Measurements from ENCODE around the gene PDE4D.
A peak's percentile ranks its signal among the peaks of the same experiment; 100 is the strongest.

DNA sequence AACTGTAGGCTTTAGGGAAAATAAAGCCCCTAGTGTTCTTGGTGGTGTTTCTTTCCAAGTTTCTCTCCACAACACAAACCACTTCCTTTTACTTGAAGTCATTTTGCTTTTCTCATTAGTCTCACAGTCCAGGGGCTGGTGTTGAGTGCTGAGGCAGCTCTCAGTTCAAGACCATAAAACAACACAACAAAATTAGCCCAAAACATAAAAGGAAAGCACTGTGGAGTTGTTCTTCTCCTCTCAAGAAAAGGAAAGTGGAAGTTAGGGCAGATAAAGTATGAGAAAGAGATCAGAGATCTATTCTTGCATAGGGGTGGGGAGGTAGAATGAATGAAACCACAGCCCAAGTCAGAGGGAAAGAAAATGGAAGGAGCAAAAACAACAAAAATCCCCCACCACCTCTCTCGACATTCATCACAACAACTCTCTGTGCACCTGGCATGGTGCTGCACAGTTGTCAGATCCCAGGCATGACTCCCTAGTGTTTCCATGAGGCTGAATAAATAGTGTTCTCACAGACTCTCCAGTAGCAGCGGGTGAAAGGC lies 740.8 kb downstream of the PDE4D start:
- TF ChIP-seq, protein P1, sequence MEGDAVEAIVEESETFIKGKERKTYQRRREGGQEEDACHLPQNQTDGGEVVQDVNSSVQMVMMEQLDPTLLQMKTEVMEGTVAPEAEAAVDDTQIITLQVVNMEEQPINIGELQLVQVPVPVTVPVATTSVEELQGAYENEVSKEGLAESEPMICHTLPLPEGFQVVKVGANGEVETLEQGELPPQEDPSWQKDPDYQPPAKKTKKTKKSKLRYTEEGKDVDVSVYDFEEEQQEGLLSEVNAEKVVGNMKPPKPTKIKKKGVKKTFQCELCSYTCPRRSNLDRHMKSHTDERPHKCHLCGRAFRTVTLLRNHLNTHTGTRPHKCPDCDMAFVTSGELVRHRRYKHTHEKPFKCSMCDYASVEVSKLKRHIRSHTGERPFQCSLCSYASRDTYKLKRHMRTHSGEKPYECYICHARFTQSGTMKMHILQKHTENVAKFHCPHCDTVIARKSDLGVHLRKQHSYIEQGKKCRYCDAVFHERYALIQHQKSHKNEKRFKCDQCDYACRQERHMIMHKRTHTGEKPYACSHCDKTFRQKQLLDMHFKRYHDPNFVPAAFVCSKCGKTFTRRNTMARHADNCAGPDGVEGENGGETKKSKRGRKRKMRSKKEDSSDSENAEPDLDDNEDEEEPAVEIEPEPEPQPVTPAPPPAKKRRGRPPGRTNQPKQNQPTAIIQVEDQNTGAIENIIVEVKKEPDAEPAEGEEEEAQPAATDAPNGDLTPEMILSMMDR (IDR thresholded peaks at IDR 0.05; ENCODE audit: insufficient read depth, low read length): no peak
- TF ChIP-seq POLR2AphosphoS5 (IDR thresholded peaks at IDR 0.05; ENCODE audit: low read depth): no peak
- TF ChIP-seq, protein P2, sequence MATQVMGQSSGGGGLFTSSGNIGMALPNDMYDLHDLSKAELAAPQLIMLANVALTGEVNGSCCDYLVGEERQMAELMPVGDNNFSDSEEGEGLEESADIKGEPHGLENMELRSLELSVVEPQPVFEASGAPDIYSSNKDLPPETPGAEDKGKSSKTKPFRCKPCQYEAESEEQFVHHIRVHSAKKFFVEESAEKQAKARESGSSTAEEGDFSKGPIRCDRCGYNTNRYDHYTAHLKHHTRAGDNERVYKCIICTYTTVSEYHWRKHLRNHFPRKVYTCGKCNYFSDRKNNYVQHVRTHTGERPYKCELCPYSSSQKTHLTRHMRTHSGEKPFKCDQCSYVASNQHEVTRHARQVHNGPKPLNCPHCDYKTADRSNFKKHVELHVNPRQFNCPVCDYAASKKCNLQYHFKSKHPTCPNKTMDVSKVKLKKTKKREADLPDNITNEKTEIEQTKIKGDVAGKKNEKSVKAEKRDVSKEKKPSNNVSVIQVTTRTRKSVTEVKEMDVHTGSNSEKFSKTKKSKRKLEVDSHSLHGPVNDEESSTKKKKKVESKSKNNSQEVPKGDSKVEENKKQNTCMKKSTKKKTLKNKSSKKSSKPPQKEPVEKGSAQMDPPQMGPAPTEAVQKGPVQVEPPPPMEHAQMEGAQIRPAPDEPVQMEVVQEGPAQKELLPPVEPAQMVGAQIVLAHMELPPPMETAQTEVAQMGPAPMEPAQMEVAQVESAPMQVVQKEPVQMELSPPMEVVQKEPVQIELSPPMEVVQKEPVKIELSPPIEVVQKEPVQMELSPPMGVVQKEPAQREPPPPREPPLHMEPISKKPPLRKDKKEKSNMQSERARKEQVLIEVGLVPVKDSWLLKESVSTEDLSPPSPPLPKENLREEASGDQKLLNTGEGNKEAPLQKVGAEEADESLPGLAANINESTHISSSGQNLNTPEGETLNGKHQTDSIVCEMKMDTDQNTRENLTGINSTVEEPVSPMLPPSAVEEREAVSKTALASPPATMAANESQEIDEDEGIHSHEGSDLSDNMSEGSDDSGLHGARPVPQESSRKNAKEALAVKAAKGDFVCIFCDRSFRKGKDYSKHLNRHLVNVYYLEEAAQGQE (IDR thresholded peaks at IDR 0.05; ENCODE audit: insufficient replicate concordance, low read depth): no peak
- no peak for TF ChIP-seq GABPA (IDR thresholded peaks at IDR 0.05; ENCODE audit: low read depth)
- TF ChIP-seq SPI1 (IDR thresholded peaks at IDR 0.05; ENCODE audit: borderline replicate concordance, low read depth): 0 out of 2 replicates have a peak, but pooled peaks have one; percentile 9
